PC-9 (cell line): ENCODE results near the gene SNX5.

ENCODE experiments used
- CTCF ChIP-seq: fragments of 200-600 bp; sonication (generic); conservative IDR thresholded peaks from 2 replicates; pipeline ENCODE4 v1.6.1; 2017; ENCODE audit warnings: mixed run types, antibody characterized with exemption, mild to moderate bottlenecking, moderate library complexity
- EZH2 ChIP-seq: fragments of 200-600 bp; sonication (generic); IDR thresholded peaks from 2 replicates; pipeline ENCODE4 v1.8.0; 2017; ENCODE audit warnings: antibody characterized with exemption, low read depth

GRCh38 chr20:17939622-17940223 lies 28.9 kb downstream of the SNX5 start:
- no peak for TF ChIP-seq CTCF
- no peak for TF ChIP-seq EZH2
